WTC11 (cell line): Measurements from ENCODE around the gene IGFN1.

Source experiments
- CREB1 ChIP-seq: sonication (generic); formaldehyde crosslinking; IDR thresholded peaks from 2 replicates; pipeline ENCODE4 v1.8.0; 2023; ENCODE audit warnings: mild to moderate bottlenecking, missing genetic modification reagents
- ELF4 ChIP-seq: sonication (generic); formaldehyde crosslinking; IDR thresholded peaks from 2 replicates; pipeline ENCODE4 v1.8.1; 2022; ENCODE audit warnings: low read depth, mild to moderate bottlenecking, moderate library complexity, missing genetic modification reagents
- FOXJ3 ChIP-seq: sonication (generic); formaldehyde crosslinking; IDR thresholded peaks from 2 replicates; pipeline ENCODE4 v1.9.0; 2021; ENCODE audit warnings: missing genetic modification reagents, mild to moderate bottlenecking, borderline replicate concordance
- MAX ChIP-seq: sonication (generic); formaldehyde crosslinking; IDR thresholded peaks from 2 replicates; pipeline ENCODE4 v1.8.0; 2022; ENCODE audit warnings: mild to moderate bottlenecking, missing genetic modification reagents
- NFYB ChIP-seq: sonication (generic); formaldehyde crosslinking; conservative IDR thresholded peaks from 2 replicates; pipeline ENCODE4 v1.8.0; 2022; ENCODE audit warnings: low read depth, missing genetic modification reagents
- RELA ChIP-seq: sonication (generic); formaldehyde crosslinking; IDR thresholded peaks from 2 replicates; pipeline ENCODE4 v1.8.1; 2022; ENCODE audit warnings: missing genetic modification reagents, mild to moderate bottlenecking, borderline replicate concordance
- SP1 ChIP-seq: sonication (generic); formaldehyde crosslinking; conservative IDR thresholded peaks from 2 replicates; pipeline ENCODE4 v1.8.1; 2022; ENCODE audit warnings: missing genetic modification reagents
- TCF7 ChIP-seq: sonication (generic); formaldehyde crosslinking; IDR thresholded peaks from 2 replicates; pipeline ENCODE4 v1.8.0; 2022; ENCODE audit warnings: mild to moderate bottlenecking, low read depth, missing genetic modification reagents, moderate library complexity
- TEAD1 ChIP-seq: sonication (generic); formaldehyde crosslinking; IDR thresholded peaks from 2 replicates; pipeline ENCODE4 v1.8.0; 2022; ENCODE audit warnings: mild to moderate bottlenecking, missing genetic modification reagents
- ZNF121 ChIP-seq: sonication (generic); formaldehyde crosslinking; IDR thresholded peaks from 2 replicates; pipeline ENCODE4 v1.8.0; 2023; ENCODE audit warnings: missing genetic modification reagents
- ZNF232 ChIP-seq: sonication (generic); formaldehyde crosslinking; IDR thresholded peaks from 2 replicates; pipeline ENCODE4 v1.8.0; 2022; ENCODE audit warnings: mild to moderate bottlenecking, missing genetic modification reagents
- TF ChIP-seq, protein P1 (sequence below): fragments of 200-600 bp; IDR thresholded peaks from 2 replicates; pipeline ENCODE4 v1.8.0; 2022; ENCODE audit warnings: antibody characterized with exemption
- TF ChIP-seq, protein P2 (sequence below): fragments of 250-450 bp; sonication (Bioruptor Pico); IDR thresholded peaks from 2 replicates; pipeline ENCODE4 v1.8.0; 2021; ENCODE audit warnings: mild to moderate bottlenecking
- TF ChIP-seq, protein P3 (sequence below): sonication (generic); formaldehyde crosslinking; IDR thresholded peaks from 2 replicates; pipeline ENCODE4 v1.8.1; 2022; ENCODE audit warnings: missing genetic modification reagents, borderline replicate concordance

DNA sequence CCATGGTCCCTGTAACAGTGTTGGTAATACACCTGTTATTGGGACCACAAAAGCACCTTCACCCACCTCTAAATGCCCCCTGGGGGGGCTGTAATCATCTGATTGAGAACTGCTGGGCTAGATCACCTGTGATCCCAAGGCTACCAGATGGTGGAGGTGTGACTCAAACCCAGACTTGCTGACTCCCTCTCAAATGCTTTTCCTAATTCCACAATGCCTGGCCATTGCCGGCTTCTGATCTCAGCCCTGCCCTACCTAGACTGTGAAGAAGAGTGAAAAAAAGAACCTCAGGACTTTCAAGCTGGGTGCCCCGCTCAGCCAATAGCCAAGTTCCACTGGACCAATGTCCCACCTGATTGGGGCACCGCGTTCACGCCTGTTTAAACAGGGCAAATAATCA lies 45.9 kb upstream of the IGFN1 start:
- TF ChIP-seq, protein P1, sequence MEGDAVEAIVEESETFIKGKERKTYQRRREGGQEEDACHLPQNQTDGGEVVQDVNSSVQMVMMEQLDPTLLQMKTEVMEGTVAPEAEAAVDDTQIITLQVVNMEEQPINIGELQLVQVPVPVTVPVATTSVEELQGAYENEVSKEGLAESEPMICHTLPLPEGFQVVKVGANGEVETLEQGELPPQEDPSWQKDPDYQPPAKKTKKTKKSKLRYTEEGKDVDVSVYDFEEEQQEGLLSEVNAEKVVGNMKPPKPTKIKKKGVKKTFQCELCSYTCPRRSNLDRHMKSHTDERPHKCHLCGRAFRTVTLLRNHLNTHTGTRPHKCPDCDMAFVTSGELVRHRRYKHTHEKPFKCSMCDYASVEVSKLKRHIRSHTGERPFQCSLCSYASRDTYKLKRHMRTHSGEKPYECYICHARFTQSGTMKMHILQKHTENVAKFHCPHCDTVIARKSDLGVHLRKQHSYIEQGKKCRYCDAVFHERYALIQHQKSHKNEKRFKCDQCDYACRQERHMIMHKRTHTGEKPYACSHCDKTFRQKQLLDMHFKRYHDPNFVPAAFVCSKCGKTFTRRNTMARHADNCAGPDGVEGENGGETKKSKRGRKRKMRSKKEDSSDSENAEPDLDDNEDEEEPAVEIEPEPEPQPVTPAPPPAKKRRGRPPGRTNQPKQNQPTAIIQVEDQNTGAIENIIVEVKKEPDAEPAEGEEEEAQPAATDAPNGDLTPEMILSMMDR: no peak
- TF ChIP-seq, protein P2, sequence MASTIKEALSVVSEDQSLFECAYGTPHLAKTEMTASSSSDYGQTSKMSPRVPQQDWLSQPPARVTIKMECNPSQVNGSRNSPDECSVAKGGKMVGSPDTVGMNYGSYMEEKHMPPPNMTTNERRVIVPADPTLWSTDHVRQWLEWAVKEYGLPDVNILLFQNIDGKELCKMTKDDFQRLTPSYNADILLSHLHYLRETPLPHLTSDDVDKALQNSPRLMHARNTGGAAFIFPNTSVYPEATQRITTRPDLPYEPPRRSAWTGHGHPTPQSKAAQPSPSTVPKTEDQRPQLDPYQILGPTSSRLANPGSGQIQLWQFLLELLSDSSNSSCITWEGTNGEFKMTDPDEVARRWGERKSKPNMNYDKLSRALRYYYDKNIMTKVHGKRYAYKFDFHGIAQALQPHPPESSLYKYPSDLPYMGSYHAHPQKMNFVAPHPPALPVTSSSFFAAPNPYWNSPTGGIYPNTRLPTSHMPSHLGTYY (CRISPR knock-in tag): no peak
- TF ChIP-seq CREB1 (CRISPR knock-in tag) (no peak), TEAD1 (CRISPR knock-in tag) (no peak), RELA (CRISPR knock-in tag) (no peak), ZNF121 (CRISPR knock-in tag) (no peak), NFYB (CRISPR knock-in tag) (no peak), FOXJ3 (no peak), MAX (CRISPR knock-in tag) (no peak), ELF4 (CRISPR knock-in tag) (no peak), SP1 (CRISPR knock-in tag) (no peak), TCF7 (CRISPR knock-in tag) (no peak), ZNF232 (CRISPR knock-in tag) (no peak)
- TF ChIP-seq, protein P3, sequence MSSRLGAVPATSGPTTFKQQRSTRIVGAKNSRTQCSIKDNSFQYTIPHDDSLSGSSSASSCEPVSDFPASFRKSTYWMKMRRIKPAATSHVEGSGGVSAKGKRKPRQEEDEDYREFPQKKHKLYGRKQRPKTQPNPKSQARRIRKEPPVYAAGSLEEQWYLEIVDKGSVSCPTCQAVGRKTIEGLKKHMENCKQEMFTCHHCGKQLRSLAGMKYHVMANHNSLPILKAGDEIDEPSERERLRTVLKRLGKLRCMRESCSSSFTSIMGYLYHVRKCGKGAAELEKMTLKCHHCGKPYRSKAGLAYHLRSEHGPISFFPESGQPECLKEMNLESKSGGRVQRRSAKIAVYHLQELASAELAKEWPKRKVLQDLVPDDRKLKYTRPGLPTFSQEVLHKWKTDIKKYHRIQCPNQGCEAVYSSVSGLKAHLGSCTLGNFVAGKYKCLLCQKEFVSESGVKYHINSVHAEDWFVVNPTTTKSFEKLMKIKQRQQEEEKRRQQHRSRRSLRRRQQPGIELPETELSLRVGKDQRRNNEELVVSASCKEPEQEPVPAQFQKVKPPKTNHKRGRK (CRISPR knock-in tag): no peak
